Stimulated activated CD8-positive, alpha-beta memory T cell treated with anti-CD3 and anti-CD28 coated beads, Interleukin-4, amount 100 ng/mL, for 1 hour (primary cell): ENCODE measurements around the gene SMIM36.
"Not testable (repeated sequence)": the region's sequence is repeated elsewhere in the genome, so short reads cannot be mapped to it uniquely, and the experiment has no call there.

Experiments
- DNase-seq, 2 donors: peaks; one replicate each; pipeline ENCODE4 v3.0.0-alpha.2; 2020; ENCODE audit warnings: low read depth in 2 of 2, low spot score in 1 of 2

The SMIM36 gene

DNA sequence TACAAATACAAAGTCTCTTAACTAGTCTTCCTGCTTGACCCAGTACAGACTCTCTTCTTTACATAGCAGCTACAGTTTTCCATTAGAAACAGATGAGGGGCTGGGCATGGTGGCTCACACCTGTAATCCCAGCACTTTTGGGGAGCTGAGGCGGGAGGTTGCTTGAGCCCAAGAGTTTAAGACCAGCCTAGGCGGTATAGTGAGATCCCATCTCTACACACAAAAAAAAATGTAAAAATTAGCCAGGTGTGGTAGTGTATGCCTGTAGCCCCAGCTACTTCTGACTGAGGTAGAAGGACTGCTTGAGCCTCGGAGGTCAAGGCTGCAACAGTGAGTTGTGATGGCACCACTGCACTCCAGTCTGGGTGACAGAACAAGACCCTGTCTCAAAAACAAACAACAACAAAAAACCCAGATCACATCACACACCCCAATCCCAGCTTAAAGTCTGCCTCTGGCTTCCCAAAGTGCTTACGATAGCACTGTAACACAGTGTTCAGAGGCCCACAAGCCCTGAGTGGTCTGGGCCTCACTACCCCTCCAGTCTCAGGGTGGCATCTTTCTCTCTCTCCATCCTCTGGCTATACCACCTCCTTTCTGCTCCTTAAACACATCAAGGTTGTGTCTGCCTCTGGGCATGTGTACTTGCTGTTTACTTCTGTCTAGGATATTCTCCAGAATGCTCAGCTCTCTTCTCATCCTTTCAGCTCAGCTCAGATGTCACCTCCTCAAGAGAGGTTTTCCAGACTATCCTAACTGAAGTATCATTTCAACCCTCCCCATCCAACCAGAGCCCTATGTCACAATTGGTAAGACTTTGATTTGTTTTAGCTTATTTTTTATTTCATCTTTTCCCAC, 93.6 kb downstream of the SMIM36 start:
- no peak for DNase-seq

DNA sequence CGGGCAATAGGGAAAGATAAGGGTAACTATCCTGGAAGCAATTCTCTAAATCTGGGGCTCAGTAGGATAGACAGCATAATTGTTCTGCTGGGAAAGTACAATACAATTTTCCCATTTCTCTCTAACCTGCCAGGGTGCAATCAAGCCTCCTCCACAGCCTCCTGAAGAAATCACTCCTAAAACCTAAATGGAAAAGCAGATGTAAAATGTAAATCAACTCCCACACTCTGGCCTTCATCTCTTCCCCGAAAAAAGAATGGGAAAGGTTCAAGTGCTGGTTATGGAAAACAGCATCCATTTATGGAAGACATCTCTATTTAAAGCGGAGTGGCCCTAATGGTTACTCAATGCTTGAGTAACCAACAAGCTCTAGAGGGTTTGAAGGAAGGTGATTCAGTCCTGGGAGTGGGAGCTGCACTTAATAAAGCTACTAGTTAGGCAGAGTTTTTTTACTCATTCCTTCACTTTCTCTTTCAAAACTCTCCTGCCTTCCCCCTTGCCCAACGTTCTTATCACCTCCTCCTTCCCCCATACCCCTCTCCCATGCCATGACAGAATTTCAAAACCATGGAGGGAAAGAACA, 94.7 kb downstream of the SMIM36 start:
- no peak for DNase-seq

- no peak for DNase-seq
These were observed 95.3 kb downstream of the SMIM36 start for GRCh38 chr17:55416000-55416399.

DNA sequence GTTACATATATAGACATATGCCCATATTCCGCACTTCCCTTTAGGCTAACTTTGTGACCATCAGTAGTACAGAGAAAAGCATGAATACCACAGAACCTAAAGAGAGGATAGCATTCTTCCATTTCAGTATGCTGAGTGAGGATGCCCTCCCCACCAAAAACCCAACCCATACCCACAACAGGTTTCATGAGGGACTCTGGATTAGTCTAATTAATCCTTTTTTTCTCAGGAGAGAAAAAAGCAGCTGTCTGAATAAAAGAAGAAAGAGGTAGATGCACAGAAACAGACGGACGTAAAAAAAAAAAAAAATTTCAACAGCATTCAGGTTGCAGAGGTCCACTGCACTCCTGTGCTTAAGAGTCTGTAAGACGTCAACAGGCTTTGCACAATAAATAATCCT, 96.3 kb downstream of the SMIM36 start:
- no peak for DNase-seq

DNA sequence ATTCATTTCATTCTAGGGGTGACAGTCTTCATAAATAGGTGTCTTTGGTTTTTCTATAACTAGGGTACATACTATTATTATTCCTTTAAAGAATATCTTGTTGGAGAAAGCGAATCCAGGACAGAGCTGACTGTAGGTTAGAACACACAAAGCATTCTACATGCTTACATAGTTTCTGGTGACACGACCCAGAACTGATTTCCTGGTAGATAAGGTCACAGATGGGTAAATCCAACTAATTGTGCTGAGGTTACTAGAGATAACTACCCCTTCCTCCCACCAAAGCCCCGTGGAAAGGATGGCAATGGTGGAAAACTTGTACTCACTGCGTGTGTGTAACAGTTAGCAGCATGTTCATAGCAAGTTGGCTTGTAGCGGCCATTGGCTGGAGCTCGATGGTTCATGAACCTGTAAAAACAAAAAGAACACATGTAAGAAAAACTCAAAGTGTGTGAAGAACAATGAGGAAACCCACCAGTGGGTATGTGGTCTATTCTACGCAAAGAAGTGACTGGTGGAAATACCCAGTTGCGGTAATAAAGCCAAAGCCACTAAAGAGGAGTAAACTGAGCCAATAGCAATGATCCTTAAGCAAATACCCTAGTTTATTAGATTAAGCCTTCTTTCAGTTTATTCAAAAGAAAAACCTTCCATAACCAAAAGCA, 97.3 kb downstream of the SMIM36 start:
- DNase-seq, result no peak

DNA sequence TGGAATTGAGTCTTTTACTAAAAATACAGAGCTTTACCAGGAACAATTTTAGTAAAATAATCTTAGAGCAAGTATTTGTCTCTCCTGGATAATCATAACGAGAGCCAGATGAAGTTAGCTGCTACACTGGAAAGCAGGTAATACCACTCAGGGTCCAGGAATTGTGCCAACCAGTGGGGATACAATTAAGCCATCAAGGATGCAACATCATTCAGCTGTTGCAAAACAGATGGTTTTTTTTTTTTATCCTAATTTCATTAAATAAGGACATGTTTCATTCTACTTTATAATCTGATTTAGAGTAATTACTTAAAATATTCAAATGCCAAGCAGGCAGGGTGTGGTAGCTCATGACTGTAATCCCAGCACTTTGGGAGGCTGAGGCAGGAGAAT, 99.8 kb downstream of the SMIM36 start:
- no peak for DNase-seq

GRCh38 chr17:55410722-55411462, 100.4 kb downstream of the SMIM36 start:
- no peak for DNase-seq

- DNase-seq, result no peak
These were observed 102.0 kb downstream of the SMIM36 start for GRCh38 chr17:55409030-55409800.

GRCh38 chr17:55407641-55408566, 103.3 kb downstream of the SMIM36 start:
- DNase-seq, result no peak

GRCh38 chr17:55405600-55405999, 105.7 kb downstream of the SMIM36 start:
- DNase-seq, result no peak

DNA sequence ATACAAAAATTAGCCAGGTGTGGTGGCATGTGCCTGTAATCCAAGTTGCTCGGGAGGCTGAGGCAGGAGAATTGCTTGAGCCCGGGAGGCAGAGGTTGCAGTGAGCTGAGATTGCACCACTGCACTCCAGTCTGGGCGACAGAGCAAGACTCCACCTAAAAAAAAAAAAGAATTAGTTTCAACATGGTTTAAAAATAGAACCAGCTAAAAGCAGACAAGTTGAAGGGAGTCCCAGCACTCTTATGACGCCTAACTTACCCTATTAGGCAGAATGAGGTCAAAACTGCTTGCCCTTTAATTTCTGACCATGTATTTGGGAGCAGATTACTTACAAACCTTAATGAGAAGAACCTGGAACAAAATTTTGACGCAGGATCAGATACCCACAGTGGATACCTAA, 107.1 kb downstream of the SMIM36 start:
- not testable (repeated sequence) for DNase-seq

DNA sequence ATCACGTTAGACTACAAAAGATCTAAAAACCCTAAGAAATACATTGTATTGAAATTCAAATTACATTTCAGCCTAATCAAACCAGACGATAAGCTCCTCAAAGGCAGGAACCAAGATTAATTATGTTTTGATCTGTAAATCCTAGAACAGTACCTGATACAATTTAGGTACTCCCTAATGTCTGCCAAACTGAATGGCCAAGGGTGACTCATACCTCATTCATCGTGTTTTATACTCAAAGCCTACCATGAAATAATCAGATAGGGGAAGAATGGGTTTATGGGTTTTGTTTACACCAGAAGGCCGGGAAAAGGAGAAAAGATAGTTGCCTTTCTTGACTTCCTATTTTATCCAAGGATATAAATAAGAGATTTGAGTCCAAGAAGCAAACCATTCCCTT, 108.9 kb downstream of the SMIM36 start:
- no peak for DNase-seq
